ENCODE measurements around the gene CLIC4.
"Not testable (repeated sequence)": the region's sequence is repeated elsewhere in the genome, so short reads cannot be mapped to it uniquely, and the experiment has no call there.

CLIC4 gene

DNA sequence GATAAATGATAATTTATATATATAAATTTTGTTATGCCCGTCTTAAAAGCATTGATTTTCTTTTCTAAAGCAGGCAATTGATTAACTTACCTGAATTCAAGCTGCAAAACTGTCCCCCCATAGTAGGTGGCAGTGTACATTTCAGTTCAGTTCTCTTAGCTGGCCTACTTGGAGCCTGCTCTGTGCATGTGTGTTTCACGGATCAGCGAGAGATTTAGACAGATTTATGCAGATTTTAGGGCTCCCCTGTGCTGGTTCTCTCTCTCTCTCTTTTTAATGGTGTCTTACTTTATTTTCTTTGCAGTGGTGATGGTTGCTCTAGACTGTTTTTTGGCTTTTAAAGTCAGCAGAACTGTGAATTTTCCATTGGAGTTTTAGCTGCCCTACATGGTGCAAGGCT, 30.7 kb downstream of the CLIC4 start:
- no peak for DNase-seq

DNA sequence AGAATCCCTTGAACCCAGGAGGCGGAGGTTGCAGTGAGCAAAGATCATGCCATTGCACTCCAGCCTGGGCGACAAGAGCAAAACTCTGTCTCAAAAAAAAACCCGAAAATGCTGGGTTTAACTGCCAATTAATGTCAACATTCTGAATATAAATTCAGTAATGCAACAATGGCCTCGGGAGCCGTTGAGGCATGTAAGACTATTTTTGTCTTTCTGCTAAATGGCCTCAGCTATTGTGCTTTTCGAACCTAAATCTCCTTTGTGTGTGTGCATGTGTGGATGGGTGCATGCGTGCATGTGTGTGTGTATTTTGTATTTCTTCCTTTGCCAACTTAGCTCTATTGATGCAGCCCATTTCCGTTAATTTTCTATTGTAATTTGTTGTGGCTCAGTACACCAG, 31.6 kb downstream of the CLIC4 start:
- DNase-seq, result no peak

DNA sequence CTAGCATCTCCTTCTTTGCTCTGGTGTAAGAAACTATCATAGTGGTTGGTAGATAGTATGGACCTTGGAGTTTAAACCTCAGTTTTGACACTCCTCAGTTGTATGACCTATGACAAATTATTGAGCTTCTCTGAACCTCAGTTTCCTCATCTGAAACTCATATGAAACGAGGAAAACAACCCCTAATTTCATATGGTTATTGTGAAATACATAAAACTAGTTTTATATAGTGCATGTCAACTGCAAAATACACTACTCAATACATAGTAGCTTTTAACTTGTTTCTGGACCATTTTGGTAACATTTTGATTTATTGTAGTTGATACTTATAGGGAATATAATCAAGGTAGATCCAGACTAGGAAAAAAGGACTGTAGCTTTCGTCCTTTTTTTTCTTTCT, 32.9 kb downstream of the CLIC4 start:
- DNase-seq, result no peak

DNA sequence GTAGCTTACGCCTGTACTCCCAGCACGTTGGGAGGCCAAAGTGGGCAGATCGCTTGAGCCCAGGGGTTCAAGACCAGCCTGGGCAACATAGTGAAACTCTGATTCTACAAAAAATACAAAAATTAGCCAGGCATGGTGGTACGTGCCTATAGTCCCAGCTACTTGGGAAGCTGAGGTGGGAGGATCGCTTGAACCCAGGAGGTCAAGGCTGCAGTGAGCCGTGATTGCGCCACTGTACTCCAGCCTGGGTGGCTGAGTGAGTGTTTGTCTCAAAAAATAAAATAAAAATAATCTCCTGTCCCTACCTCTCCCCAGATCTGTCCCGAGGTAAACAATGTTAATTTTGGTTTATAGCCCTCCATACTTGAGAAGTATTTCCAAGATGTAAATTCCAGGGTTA, 34.0 kb downstream of the CLIC4 start:
- not testable (repeated sequence) for DNase-seq

DNA sequence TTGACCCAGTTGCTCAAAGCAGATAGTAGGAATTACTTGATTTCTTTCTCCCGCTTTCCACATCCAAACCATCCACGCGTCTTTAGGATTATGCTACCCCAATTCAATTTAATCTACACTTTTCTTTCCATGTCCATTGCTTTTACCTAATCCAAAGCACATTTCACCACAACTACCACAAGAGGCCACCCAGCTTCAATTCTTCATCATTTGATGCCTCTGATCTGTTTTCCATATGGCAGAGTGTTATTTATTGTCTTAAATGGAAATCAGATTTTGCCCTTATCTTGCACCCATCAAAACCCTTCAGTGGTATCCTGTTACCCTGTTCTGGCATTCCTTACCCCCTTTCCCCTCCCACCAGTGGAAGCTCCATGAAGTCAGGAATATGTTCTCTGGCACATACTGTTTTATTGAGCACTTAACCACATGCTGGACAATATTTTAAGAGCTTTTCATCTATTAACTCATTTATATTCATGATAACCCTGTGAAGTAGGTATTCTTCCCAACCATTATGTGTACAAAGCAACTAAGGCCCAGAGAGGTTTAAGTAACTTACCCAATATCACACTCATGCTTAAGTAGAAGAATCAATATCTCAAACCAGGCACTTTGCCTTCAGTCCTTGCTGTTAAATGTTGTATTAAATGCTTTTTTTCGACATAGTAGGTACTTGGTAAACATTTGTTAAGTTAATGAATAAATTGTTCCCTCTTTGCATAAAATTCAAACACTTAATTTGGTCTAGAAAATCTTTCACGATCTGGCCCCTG, 34.6 kb downstream of the CLIC4 start:
- no peak for DNase-seq

DNA sequence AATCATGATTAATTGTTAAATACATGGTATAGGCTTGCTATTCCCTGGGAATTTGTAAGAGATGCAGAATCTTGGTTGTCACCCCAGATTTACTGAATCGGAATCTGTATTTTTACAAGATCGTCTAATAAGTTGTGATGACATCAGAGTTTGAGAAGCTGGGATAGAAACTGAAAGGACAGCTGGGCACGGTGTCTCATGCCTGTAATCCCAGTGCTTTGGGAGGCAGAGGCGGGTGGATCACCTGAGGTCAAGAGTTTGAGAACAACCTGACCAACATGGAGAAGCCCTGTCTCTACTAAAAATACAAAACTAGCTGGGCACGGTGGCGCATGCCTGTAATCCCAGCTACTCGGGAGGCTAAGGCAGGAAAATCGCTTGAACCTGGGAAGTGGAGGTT, 35.4 kb downstream of the CLIC4 start:
- not testable (repeated sequence) for DNase-seq

DNA sequence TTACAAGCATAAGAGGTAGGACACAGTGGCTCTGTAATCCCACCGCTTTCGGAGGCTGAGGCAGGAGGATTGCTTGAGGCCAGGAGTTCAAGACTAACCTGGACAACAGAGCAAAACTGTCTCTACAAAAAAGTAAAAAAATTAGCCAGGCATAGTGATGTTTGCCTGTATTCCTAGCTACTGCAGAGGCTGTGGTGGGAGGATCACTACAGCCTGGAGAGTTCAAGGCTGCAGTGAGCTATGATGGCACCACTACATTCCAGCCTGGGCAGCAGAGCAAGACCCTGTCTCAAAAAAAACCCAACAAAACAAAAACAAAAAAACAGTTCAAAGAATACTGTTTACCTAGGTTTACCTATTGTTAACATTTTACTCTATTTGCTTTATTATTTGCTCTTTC, 37.4 kb downstream of the CLIC4 start:
- no peak for DNase-seq

DNA sequence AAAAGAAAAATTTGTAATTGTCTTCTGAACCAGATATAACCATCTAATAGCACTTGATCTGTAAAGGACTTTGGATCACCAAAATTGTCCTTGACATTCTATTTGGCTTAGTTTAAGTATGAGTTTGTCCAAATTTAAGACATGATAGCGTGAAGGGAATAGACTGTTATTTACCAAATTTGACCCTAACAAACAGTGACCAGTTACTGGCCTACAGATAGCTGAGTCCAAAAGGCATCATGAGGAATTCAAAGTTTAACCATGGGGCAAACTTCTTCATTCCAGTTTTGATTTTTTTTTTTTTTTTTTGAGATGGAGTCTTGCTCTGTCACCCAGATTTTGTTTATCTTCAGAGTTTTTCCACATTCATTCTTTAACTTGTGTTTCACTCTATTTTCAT, 38.5 kb downstream of the CLIC4 start:
- no peak for DNase-seq

DNA sequence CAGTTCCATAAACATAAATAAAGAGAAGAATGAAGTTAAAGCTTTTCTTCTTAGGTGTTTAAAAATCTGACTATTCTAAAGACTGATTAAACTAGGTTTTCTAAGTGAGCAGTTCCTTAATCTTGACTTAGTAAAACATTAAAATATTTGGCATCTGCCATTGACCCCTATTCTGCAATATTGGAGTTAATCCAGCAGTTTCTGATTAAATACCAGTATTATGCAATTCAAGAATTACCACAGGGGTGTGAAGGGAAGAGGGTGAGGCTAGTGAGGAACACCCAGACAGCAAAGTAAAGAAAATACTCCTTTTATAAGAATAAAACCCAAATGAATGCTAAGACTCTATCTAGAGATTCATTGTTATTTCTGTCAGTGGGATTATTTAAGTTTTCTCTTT, 40.9 kb downstream of the CLIC4 start:
- no peak for DNase-seq

DNA sequence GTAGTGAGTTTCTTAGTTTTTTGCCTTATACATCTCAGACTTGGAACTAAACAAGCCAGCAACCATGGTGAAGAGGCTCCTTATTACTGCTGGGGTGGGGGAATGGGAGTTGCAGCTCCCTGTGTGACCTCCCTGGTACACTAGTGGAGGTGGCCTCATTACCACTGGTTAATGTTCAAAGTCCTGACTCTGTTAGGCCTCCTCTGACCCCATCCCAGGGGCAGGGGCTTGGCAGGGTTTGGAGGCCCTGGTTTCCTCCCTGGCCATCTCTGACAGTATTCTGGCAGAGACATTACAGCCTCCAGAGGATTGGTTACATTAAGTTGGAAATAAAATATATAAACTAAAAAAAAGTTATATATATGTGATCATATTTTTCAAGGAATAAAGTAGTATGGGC, 45.2 kb downstream of the CLIC4 start:
- no peak for DNase-seq

DNA sequence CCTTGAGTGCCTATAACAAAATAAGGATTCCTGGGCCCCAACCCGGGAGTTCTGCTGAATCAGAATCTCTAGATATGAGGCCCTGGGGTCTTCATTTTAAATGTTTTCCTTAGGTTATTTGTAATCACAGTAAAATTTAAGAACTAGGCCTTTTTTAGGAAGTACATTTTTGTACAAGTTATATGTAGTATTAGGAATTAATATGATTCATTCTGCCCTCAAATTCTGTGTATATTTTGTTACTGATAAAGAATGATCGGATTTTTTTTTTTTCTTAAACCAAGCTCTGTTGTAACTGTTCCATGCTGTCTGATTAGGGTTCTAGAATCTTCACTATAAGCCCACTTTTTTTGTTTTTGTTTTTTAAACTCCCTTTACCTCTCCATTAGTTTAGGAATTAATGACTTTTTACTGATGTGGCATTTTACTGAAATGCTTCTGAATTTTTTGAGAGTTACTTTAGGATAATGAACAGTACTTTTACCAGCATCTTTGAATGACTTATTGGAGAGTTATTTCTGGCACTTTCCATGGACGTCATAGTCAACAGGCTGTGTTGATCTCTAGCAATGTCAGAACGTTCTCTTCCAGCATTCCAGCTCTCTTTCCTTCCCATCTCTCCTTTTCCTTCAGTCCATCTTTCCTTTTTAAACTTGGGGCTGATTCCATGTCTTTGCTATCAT, 48.3 kb downstream of the CLIC4 start:
- DNase-seq, result no peak

DNA sequence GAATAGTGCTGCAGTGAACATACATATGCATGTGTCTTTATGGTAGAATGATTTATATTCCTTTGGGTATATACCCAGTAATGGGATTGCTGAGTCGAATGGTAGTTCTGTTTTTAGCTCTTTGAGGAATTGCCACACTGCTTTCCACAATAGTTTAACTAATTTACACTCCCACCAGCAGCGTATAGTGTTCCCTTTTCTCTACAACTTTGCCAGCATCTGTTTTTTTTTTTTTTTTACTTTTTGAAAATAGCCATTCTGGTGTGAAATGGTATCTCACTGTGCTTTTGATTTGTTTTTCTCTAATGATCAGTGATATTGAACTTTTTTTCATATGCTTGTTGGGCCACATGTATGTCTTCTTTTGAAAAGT, 48.9 kb downstream of the CLIC4 start:
- not testable (repeated sequence) for DNase-seq

DNA sequence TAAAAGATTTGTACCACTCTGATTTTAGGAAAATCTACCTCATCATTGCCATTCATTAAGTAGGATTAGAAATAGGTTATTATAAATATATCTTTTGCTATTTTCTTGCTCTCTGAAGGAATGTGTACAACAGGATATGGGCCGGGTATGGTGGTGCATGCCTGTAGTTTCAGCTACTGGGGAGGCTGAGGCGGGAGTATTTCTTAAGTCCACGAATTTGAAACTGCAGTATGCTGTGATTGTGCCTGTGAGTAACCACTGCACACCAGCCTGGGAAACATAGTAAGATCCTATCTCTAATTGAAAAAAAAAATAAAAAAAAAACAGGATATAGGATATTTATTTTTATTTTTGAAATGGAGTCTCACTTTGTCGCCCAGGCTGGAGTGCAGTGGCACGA, 50.0 kb downstream of the CLIC4 start:
- no peak for DNase-seq

DNA sequence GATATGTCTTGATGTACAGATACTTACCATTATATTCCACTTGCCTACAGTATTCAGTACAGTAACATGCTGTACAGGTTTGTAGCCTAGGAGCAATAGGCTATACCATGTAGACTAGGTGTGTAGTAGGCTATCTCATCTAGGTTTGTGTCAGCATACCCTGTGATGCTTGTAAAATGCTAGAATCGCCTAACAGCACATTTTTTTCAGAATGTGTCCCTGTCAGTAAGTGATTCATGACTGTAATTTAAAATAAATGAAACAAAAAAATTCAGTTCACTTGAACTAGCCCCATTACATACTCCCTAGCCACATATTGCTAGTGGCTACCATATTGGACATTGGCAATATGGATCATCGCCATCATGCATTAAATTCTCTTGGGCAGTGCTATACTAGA, 51.3 kb downstream of the CLIC4 start:
- no peak for DNase-seq

DNA sequence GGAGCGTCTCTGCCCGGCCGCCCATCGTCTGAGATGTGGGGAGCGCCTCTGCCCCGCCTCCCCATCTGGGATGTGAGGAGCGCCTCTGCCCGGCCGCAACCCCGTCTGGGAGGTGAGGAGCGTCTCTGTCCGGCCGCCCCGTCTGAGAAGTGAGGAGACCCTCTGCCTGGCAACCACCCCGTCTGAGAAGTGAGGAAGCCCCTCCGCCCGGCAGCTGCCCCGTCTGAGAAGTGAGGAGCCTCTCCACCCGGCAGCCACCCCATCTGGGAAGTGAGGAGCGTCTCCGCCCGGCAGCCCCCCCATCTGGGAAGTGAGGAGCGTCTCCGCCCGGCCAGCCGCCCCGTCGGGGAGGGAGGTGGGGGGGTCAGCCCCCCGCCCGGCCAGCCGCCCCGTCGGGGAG, 54.0 kb downstream of the CLIC4 start:
- DNase-seq, result not testable (repeated sequence)

DNA sequence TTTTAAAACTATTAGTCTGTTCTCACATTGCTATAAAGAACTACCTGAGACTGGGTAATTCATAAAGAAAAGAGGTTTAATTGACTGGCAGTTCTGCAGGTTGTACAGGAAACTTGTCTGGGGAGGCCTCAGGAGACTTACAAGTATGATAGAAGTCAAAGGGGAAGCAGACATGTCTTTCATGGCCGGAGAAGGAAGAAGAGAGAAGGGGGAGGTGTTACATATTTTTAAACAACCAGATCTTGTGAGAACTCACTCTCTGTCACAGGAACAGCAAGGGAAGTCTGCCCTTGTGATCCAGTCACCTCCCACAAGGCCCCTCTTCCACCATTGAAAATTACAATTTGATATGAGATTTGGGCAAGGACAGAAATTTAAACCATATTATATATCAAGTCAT, 55.9 kb downstream of the CLIC4 start:
- DNase-seq, result no peak

DNA sequence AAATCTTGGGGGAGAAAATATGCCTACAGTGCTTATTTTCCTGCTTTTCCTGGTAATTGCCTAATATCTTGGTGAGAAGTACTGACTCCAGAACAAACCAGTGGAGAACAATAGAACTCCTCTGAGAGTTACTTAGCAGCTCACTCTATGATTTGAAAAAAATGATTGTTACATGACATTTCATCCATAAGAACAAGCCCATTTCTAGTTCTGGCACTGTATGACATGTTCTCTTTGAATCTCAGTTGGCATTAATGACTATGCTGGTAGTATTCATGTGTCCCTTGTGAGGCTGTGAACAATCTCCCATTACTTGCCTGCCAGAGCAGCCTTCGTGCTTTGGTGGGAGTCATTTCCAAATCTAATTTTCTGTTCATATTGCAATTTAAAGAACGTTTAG, 58.0 kb downstream of the CLIC4 start:
- no peak for DNase-seq

DNA sequence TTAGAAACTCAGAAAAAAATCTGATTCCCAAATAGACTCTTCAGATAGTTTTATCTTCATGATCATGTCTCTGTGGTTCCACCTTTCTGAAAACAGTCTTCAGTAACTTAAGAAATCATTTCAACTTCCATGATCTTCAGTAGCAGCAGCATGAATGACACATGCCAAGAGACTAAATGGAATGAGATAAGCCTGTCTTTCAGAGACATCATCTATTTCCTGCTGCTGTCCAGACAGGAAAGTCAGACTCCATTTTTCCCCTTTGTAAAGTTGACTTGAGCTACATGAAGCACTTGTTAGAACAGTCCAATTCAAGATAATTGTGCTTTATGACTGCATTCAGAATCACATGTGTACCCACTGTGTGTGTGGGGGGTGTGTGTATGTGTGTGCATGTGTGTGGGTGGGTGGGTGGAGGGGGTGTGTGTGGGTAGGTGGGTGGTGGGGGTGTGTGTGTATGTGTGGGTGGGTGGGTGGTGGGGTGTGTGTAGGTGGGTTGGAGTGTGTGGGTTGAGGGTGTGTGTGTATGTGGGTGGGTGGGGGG, 58.8 kb downstream of the CLIC4 start:
- no peak for DNase-seq

DNA sequence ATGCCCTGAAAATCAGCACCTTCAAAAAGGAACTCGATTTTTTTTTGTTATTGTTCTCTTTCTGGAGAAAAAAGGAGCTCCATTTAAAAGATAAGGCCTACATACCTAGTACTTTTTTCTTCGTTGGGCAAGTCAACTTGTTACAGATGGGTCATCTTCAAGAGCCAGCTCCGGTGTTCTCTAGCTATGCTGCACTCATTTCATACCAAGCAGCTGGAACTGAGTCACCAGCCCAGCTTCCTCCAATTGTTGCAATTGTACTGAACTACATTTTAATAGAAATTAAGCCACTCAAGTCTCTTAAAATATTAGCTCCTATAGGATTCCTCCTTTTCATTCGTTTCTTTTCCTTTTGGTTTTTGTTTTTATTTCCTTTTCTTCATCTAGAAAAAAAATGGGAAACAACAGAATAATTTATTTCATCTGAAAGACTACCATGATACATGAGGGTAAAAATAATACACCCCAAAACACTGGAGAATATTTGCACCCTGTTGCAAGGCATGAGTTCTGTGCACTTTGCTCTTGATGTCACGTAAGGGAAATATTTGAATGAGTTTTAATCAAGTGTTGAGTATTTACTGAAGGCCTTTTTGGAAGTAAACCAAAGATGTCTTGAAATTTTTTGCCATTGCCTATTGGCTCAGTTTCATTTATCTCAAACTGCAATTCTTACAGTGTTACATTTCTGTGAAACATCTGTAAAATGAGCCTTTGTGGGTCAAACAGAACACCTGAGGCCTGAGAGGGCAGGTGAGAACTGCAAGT, 60.5 kb downstream of the CLIC4 start:
- DNase-seq, result no peak

DNA sequence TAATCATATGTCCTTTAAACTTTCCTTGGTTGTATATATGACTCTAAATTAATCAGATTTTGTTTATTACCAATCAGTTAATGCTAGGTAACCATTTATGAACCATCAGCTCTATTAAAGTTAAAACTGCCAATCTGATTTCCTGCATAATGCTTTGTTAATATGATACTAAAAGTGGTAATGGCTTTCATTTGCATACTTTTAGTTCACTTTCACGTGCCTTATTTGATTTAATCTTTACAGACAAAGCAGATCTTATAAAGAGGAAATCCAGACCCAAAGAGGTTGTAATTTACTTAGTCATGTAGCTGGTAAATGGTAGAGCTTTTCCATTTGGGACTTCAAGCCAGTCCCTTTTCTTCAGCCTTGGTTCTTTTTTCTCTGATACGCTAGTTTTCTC, 61.3 kb downstream of the CLIC4 start:
- no peak for DNase-seq

DNA sequence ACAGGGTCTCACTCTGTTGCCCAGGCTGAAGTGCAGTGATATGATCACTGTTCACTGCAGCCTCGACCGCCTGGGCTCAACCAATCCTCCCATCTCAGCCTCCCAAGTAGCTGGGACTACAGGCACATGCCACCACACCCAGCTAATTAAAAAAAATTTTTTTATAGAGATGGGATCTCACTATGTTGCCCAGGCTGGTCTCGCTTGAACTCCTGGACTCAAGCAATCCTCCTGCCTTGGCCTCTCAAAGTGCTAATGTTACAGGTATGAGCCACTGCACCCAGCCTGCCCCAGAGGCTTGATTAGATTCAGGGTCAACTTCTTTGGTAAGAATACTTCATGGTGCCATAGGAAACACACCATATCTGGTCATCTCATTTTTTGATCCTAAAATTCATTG, 66.2 kb downstream of the CLIC4 start:
- DNase-seq, result not testable (repeated sequence)

DNA sequence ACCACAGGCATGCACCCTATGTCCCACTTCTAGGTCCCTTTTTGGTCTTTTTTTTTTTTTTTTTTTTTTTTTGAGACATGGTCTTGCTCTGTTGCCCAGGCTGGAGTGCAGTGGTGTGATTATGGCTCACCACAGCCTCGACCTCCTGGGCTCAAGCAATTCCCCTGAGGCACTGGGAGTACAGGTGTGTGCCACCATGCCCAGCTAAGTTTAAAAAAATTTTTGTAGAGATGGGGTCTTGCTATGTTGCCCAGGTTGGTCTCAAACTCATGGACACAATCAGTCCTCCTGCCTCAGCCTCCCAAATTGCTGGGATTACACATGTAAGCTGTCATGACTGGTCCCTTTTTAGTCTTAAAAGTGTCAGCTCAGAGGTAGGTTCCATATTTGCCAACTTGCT, 75.0 kb downstream of the CLIC4 start:
- not testable (repeated sequence) for DNase-seq

DNA sequence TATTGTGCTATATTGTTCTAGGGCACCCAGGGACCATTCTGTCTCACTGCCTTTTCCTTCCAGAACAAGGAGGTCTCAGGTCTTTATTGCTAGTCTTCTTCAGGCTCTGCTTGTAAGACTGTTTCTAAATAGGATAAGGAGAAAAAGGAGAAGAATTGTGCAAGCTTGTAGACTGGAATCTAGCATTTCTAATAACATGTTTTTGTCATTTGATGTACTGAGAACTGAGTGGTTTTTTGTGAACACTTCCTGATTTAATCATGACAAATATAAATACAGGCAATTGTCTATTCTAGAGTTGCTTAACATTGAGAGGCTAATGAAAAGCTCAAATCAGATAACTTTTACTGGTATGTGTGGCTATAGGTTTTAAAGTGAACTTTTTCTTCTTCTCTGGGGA, 77.6 kb downstream of the CLIC4 start:
- DNase-seq, result no peak

DNA sequence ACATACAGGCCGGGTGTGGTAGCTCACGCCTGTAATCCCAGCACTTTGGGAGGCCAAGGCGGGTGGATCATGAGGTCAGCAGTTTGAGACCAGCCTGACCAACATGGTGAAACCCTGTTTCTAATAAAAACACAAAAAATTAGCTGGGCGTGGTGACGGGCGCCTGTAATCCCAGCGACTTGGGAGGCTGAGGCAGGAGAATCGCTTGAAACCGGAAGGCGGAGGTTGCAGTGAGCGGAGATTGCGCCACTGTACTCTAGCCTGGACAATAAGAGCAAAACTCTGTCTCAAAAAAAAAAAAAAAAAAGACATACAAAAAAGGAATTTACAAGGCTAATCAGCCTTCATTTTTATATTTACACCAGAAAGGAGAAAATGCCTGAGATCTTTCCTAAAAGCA, 78.2 kb downstream of the CLIC4 start:
- not testable (repeated sequence) for DNase-seq
